Stimulated activated CD4-positive, alpha-beta T cell treated with anti-CD3 and anti-CD28 coated beads, Interleukin-15, amount 100 ng/mL, for 24 hours (primary cell): ENCODE data around the gene OR51D1.

ENCODE experiments used
- DNase-seq: peaks from one replicate; pipeline ENCODE4 v3.0.0-alpha.2; 2020

The OR51D1 gene

GRCh38 chr11:4647766-4648165, 10.5 kb downstream of the OR51D1 start:
- no peak for DNase-seq

GRCh38 chr11:4654635-4655369, 17.5 kb downstream of the OR51D1 start:
- DNase-seq, result no peak

GRCh38 chr11:4658629-4659445, 21.6 kb downstream of the OR51D1 start:
- no peak for DNase-seq

GRCh38 chr11:4662876-4663275, 25.6 kb downstream of the OR51D1 start:
- no peak for DNase-seq

GRCh38 chr11:4664183-4664582, 26.9 kb downstream of the OR51D1 start:
- DNase-seq, result no peak

GRCh38 chr11:4664786-4665185, 27.5 kb downstream of the OR51D1 start:
- DNase-seq, result no peak

- no peak for DNase-seq
Measured at GRCh38 chr11:4665424-4665823, 28.1 kb downstream of the OR51D1 start.

GRCh38 chr11:4671741-4672140, 34.5 kb downstream of the OR51D1 start:
- DNase-seq, result no peak

- DNase-seq, result no peak
Measured at GRCh38 chr11:4672470-4672869, 35.2 kb downstream of the OR51D1 start.

- no peak for DNase-seq
Measured at GRCh38 chr11:4673781-4674180, 36.5 kb downstream of the OR51D1 start.

- DNase-seq, result no peak
Measured at GRCh38 chr11:4677948-4678347, 40.7 kb downstream of the OR51D1 start.

- no peak for DNase-seq
Measured at GRCh38 chr11:4680341-4680740, 43.1 kb downstream of the OR51D1 start.

GRCh38 chr11:4682623-4683419, 45.5 kb downstream of the OR51D1 start:
- no peak for DNase-seq

- DNase-seq, result no peak
Measured at GRCh38 chr11:4684631-4685285, 47.5 kb downstream of the OR51D1 start.
